GM21717 (cell line): ENCODE data around the gene KIAA1217.

Experiments
- ATAC-seq: cut with Tn5 transposase; IDR thresholded peaks from one replicate; pipeline ENCODE4 v1.9.1; 2021; ENCODE audit warnings: mild to moderate bottlenecking, moderate library complexity; ENCODE audit not compliant: unreplicated experiment

KIAA1217 gene

GRCh38 chr10:24394461-24395190, 185.7 kb downstream of the KIAA1217 start:
- ATAC-seq: no peak

DNA sequence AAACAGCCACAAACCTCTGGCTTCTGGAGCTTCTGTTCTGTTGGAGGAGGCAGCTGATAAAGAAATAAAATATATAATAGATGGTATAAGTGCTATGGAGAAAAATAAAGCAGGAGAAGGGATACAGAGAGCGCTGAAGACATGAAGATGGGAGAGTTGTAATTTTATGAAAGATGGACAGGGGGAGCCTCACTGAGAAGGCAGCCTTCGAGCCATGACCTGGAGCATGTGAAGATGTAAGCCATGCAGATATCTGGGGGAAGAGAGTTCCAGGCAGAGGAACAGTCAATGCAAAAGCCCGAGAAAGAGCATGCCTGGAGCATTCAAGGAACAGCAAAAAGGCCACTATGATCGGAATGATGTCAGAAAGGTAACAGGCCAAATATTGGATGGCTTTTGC, 187.5 kb downstream of the KIAA1217 start:
- no peak for ATAC-seq

GRCh38 chr10:24397662-24398061, 188.7 kb downstream of the KIAA1217 start:
- ATAC-seq: no peak

- no peak for ATAC-seq
Observed at GRCh38 chr10:24404567-24404966, 195.6 kb downstream of the KIAA1217 start.

DNA sequence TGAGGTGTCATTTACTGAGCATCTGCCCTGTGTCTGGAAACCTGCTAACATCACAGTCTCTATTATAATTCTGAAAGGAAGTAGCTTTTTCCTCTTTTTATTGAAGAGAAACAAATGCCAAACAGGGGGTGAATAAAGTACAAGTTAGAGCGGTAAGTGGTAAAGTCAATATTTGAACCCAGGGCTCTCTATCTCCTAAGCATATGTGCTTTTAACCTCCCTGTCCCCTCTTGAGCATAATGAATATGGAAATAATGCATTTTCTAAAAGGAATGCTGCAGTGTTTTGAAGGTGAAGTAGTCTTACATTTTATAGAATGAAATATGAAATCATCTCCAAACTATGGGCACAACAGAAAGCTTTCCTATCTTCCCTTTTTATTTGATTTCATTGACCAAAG, 196.7 kb downstream of the KIAA1217 start:
- ATAC-seq: no peak

DNA sequence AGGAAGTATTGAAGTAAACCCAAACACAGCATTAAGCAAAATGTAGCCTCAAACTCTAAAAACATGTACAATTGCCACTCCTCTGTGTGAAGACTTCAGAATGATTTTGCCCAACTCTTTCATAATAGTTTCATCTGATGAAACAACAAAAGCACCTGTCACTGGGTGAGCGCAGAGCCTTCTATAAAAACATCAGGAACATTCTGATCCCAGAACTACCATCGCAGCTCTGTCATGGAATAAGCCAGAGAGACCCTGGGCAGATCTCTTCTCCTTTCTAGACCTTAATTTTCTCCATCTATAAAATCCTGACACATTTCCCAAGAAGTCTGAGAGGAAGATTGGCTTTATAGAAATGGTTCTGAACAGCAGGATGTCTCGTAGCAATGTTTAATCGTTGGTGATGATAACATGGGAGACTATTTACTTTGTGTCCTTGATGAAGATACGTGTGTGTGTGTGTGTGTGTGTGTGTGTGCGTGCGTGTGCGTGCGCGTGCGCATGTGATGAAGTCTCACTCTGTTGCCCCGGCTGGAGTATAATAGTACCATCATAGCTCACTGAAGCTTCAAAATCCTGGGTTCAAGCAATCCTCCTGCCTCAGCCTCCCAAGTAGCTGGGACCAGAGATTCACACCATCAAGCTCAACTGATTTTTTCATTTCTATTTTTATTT, 198.0 kb downstream of the KIAA1217 start:
- ATAC-seq: no peak

GRCh38 chr10:24407928-24408327, 199.0 kb downstream of the KIAA1217 start:
- ATAC-seq: no peak

- no peak for ATAC-seq
Observed at GRCh38 chr10:24408365-24408764, 199.4 kb downstream of the KIAA1217 start.

- no peak for ATAC-seq
Observed at GRCh38 chr10:24414597-24414996, 205.7 kb downstream of the KIAA1217 start.

GRCh38 chr10:24415455-24416125, 206.7 kb downstream of the KIAA1217 start:
- ATAC-seq: no peak

- ATAC-seq: no peak
Observed at GRCh38 chr10:24416248-24416647, 207.3 kb downstream of the KIAA1217 start.

DNA sequence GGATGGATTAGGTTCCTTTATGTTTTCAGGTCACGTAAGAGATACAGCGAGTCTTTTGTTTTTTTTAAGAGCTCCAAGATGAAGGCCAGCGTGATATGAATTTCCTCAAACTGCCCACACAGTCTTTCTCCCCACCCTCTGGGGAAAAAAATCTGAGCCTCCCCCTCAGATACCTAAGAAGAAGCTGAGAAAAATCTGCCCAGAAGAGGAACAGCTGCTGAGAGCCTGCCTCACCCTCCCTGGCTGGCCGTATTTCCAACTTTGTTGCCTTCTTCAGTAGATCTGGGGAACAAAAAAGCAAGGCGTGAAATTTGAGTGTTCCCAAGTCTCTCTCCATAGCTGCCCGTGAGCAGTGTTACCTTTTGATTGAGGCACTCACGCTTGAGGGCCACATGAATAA, 208.1 kb downstream of the KIAA1217 start:
- no peak for ATAC-seq

GRCh38 chr10:24418532-24418931, 209.6 kb downstream of the KIAA1217 start:
- no peak for ATAC-seq

DNA sequence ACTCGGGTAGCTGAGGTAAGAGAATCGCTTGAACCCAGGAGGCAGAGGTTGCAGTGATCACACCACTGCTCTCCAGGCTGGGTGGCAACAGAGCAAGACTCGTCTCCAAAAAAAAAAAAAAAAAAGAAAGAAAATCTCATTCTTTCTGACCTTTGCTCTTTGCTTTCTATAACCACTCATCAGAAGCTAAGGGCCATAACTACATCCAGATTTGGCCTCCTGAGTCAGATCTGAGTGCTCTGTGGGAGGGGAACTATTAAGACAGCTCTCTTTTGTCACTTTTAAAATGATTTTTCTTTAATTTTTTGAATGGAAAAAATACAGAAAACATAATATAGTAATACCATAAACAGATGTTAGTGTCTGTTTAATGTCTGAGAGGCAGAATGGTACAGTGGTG, 210.1 kb downstream of the KIAA1217 start:
- ATAC-seq: no peak

DNA sequence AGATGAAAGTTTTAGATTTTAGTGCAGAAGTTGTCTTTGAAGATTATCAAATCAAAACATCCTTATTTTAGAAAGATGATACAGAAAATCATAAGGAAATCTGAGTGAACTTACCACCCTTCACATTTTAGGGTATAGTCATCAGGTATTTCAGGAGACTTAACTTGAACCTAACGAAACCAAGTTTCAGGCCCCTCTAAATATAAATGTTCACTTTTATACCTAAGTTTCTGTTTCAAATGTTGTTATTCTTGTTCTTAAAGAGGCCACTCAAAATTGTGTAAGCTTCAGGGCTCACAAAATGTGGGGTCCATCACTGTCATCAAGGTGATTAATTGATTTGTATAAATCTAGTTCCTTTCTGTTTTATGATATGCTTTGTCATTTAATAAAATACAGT, 216.2 kb downstream of the KIAA1217 start:
- no peak for ATAC-seq

DNA sequence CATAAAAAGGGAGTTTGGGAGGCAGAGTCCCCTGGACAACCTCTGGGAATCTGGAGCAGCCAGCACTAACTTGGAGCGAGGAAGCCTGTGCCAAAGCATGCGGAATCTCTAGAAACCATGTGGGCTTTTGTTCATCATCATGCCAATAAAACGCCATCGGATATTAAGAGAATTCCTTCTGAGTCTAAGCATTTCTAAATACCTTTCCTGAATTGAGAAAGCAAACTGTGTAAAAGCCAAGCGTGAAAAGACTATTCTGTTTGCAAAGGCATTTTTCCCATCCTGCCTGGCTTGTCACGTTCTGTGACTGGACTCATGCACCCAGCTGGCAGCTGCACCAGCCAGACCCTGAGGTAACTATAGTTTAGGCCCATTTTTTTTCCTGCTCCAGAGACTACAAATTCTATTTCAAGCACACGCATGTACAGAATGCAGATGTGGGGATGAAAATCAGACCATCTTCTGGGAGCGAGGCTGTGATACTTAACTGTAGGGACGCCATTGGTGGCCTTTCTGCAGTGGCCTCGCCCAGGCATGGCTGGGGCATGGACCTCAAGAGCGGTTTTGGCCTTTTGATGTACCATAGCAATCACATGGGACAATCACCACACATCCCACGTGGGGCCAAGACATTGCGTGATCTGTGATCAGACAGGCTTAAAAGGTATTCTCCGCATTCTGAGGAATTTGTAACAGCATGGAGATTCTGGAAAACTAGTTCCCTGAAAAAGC, 218.9 kb downstream of the KIAA1217 start:
- no peak for ATAC-seq

- no peak for ATAC-seq
Observed at GRCh38 chr10:24428410-24428782, 219.5 kb downstream of the KIAA1217 start.

DNA sequence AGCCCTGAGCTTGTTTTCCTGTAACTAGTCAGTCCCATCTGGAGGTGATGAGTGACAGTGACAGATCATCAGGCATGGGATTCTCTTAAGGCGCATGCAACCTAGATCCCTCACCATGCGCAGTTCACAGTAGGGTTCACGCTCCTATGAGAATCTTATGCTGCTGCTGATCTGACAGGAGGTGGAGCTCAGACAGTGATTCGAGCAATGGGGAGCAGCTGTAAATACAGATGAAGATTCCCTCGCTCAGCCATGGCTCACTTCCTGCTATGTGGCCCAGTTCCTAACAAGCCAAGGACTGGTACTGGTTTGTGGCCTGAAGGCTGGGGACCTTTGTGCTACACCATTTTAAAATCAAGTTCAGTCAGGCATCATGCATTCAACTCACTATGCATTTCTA, 221.7 kb downstream of the KIAA1217 start:
- ATAC-seq: no peak

DNA sequence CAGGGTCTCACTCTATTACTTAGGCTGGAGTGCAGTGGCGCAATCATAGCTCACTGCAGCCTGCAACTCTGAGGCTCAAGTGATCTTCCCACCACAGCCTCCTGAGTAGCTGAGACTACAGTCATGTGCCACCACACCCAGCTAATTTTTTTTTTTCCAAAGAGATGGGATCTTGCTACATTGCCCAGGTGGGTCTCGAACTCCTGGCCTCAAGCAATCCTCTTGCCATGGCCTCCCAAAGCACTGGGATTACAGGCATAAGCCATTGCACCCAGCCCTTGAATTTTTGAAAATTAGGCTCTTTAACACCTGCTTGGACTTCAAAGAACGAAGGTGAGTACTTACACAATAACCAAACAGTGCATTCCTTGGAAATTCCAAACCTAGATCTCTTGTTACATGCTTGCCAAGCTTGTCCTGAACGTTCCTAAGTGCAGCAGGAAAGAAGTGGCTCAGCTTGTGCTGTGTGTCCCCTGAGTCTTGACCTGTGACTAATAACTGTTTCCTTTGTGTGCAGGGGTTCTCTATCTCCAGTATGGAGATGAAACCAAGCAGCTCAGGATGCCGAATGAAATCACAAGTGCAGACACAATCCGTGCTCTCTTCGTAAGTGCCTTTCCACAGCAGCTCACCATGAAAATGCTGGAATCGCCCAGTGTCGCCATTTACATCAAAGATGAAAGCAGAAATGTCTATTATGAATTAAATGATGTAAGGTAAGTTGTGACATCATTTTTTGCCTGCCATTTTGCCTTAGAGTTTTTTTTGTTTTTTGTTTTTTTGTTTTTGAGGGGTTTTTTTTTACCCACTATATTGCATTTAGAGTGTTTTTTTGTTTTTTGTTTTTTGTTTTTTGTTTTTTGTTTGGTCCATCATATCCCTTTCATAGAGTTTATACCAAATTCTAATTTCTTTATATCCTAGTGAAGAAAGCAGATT, 223.8 kb downstream of the KIAA1217 start:
- no peak for ATAC-seq

GRCh38 chr10:24433705-24434104, 224.8 kb downstream of the KIAA1217 start:
- no peak for ATAC-seq
